ENCODE measurements around the gene DIDO1. TPM values are rescaled to one million over a fixed set of nuclear protein-coding genes. Genes with fewer than 3 reads are reported as not detected.

Gene DIDO1
- total RNA-seq, 4 donors from 2014 or later: 38.2 to 68.8 (median 46.6) TPM

DNA sequence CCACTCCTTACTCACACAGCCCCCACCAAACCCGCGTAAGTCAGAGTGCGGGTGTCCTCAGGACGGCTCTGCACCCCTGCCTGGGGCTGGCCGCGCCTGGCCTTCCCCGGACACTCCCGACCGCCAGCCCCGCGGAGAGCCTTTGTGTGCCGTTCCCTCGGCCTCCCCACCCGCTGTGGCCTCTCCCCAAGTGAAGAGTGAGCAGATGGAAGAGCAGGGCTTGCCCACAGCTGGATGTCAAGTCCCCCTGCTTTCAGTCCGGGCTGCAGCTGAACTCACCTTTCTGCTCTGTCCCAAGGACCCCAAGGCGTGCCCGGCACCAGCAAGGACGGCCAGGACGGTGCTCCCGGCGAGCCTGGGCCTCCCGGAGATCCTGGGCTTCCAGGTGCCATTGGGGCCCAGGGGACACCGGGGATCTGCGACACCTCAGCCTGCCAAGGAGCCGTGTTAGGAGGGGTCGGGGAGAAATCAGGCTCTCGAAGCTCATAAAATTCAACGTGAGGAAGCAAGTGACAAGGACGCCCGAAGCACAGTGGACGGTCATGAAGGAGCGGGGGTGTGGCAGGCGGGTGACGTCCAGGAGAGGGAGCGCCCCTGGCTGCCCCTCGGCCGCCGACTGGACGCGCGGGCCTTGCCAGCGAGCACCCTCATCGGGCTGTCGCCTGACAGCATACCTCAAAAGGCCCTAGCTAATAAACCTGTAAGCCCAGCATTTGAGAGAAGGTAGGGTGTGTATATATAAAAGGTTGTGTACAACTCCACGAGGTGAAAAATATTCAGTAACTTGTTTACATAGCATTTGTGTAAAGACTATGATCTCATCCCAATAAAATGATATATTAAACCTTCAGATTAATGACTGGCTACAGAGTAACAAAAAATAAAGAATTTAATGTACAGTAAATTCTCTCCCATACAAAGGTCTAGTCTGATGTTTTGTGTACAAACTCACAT lies 85.8 kb downstream of the DIDO1 start:
- TF ChIP-seq, protein P1, sequence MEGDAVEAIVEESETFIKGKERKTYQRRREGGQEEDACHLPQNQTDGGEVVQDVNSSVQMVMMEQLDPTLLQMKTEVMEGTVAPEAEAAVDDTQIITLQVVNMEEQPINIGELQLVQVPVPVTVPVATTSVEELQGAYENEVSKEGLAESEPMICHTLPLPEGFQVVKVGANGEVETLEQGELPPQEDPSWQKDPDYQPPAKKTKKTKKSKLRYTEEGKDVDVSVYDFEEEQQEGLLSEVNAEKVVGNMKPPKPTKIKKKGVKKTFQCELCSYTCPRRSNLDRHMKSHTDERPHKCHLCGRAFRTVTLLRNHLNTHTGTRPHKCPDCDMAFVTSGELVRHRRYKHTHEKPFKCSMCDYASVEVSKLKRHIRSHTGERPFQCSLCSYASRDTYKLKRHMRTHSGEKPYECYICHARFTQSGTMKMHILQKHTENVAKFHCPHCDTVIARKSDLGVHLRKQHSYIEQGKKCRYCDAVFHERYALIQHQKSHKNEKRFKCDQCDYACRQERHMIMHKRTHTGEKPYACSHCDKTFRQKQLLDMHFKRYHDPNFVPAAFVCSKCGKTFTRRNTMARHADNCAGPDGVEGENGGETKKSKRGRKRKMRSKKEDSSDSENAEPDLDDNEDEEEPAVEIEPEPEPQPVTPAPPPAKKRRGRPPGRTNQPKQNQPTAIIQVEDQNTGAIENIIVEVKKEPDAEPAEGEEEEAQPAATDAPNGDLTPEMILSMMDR (IDR thresholded peaks at IDR 0.05; ENCODE audit: low read depth): no peak

DNA sequence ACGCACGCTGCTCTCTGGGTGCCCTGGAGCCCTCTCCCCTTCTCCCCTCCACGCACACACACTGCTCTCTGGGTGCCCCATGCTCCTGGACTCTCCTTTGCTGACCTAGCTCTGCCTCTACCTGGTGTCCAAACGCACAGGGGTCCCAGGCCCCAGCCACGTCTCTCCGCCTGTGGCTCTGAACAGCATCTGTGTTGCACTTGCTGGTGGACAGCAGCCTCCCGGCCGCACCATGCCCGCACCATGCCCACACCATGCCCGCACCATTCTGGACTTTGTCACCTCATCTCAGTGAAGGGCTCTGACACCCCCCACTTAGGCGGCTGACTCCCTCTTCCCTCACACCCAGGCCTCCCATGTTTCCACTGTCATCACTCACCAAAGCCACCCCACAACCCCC lies 86.5 kb downstream of the DIDO1 start:
- TF ChIP-seq, protein P1 (IDR thresholded peaks at IDR 0.05; ENCODE audit: low read depth): no peak

DNA sequence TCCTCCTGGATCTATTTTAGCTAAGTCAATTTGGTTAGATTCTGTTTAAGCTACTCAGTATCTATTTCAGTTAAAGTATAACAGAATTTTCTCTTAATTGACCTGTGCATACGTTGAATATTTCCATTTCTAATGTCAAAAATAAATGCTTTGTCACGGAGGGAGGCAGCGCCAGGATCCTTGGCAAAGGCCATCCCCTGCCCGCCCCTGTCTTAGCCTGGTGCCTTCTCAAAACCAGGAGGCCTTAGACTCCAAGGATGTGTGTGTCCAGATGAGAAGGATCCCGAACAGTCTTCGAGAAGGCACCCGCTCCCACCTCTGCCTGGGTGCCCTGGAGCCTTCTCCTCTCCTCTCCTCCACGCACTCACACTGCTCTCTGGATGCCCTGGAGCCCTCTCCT lies 87.0 kb downstream of the DIDO1 start:
- TF ChIP-seq, protein P1 (IDR thresholded peaks at IDR 0.05; ENCODE audit: low read depth): no peak

DNA sequence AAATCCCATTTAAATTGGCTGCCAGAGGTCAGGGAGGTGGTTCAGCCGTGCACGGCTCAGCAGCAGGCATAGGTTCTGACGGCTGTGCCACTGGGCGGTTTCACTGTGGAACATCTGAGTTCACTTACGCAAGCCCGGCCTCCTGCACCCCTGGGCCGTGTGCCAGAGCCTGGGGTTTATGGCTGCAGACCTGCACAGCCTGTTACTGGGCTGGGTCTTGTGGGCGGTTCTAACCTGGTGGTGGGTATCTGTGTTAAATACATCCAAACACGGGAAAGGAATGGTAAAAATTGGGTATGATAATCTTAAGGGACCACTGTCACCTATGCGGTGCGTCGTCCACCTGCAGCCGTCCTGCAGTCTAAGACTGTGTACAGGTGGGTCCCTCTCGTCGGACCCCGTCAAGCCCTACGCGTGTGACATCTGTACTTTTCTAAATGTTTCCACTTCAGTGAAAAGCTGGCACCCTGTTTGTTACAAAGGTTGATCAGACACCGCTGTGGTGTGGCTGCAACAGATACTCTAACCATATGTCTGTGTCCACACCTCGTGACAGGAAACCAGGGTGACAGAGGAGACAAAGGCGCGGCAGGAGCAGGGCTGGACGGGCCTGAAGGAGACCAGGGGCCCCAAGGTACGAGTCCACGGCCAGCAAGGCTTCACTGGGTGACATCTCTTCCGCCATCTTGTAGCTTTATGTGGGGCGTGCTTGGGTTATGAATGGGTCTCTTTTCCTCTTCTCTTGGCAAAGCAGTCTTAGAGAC lies 88.0 kb downstream of the DIDO1 start:
- TF ChIP-seq, protein P1 (IDR thresholded peaks at IDR 0.05; ENCODE audit: low read depth): no peak

DNA sequence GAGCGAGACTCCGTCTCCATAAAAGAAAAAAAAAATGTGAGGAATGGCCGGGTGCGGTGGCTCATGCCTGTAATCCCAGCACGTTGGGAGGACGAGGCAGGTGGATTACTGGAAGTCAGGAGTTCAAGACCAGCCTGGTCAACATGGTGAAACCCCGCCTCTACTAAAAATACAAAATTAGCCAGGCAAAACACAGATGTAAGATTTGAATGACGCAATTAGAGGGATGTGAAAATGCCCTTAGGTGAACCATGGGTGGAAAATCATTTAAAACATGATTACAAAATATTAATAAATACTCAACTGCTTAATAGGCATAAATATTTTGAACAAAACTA lies 88.5 kb downstream of the DIDO1 start:
- TF ChIP-seq, protein P1 (IDR thresholded peaks at IDR 0.05; ENCODE audit: low read depth): no peak

DNA sequence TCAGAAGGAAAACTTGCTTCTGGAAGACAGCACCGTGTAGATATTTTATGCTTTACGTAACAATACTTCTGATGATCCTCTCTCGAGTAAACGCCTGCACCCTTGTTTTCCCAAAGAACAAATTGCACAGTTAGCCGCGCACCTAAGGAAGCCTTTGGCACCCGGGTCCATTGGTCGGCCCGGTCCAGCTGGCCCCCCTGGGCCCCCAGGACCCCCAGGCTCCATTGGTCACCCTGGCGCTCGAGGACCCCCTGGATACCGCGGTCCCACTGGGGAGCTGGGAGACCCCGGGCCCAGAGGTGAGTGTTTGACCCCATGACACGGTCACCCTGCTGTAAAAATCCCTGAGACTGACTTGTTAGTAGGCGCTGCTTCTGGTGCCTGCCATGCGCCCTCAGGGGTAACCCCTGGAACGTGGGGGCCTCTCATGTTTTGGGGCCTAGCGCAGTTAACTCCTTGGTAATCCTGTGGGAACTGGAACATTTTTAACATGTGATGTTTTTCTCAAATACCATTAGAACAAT lies 89.3 kb downstream of the DIDO1 start:
- TF ChIP-seq, protein P1 (IDR thresholded peaks at IDR 0.05; ENCODE audit: low read depth): no peak

Data from subcutaneous adipose tissue (tissue), 4 donors.